H1 (cell line): Measurements from ENCODE around the gene MYLK. TPM values are rescaled to one million over a fixed set of nuclear protein-coding genes. Genes with fewer than 3 reads are reported as not detected.

Experiments used
- CTCF ChIA-PET: fragments of 300-600 bp; sonication (Branson Sonifier 250); formaldehyde crosslinking; loops from one replicate; lab custom pipeline; 2021; ENCODE audit not compliant: partially characterized antibody; lab: Charles Lee
- POLR2A ChIA-PET: fragments of 300-600 bp; sonication (Branson Sonifier 250); formaldehyde crosslinking; loops from one replicate; lab custom pipeline; 2021; ENCODE audit warnings: inconsistent platforms; ENCODE audit not compliant: partially characterized antibody; lab: Charles Lee
- DNase-seq, 2 experiments: peaks; one replicate each; pipeline versions ENCODE4 v3.0.0 to v3.0.0-alpha.2; 2010 to 2022; ENCODE audit warnings: low spot score in 2 of 2, low read depth in 1 of 2, mixed read lengths in 1 of 2
- FAIRE-seq: peaks from 2 replicates; lab custom pipeline; 2011; peaks lifted over from hg19 to GRCh38; lab: Jason Lieb, UNC
- H2AFZ ChIP-seq: 2 replicates; pipeline ENCODE4 v1.8.1; 2012; ENCODE audit warnings: low read length, inconsistent platforms
- H2AK5ac ChIP-seq: 2 replicates; pipeline ENCODE4 v1.6.1; 2013; ENCODE audit warnings: low read depth, low read length
- H2BK120ac ChIP-seq: replicated peaks from 2 replicates; pipeline ENCODE3; 2013; ENCODE audit warnings: low read depth, low read length, inconsistent platforms
- H2BK12ac ChIP-seq: 2 replicates; pipeline ENCODE4 v1.6.1; 2013; ENCODE audit warnings: low read depth, low read length
- H2BK15ac ChIP-seq: 2 replicates; pipeline ENCODE4 v1.6.1; 2013; ENCODE audit warnings: low read length
- H2BK20ac ChIP-seq: 2 replicates; pipeline ENCODE4 v1.6.1; 2013; ENCODE audit warnings: low read length
- H2BK5ac ChIP-seq: 2 replicates; pipeline ENCODE4 v1.6.1; 2013; ENCODE audit warnings: low read depth, low read length
- H3K14ac ChIP-seq: 2 replicates; pipeline ENCODE4 v1.6.1; 2013; ENCODE audit warnings: inconsistent platforms; ENCODE audit not compliant: insufficient read length
- H3K18ac ChIP-seq: 2 replicates; pipeline ENCODE4 v1.6.1; 2013; ENCODE audit warnings: low read length; ENCODE audit errors: extremely low read depth
- H3K23ac ChIP-seq: 2 replicates; pipeline ENCODE4 v1.6.1; 2013; ENCODE audit warnings: inconsistent platforms; ENCODE audit not compliant: insufficient read length
- H3K23me2 ChIP-seq: 2 replicates; pipeline ENCODE4 v1.6.1; 2013; ENCODE audit warnings: low read depth, low read length
- H3K27ac ChIP-seq: 2 replicates; pipeline ENCODE4 v1.6.1; 2011; ENCODE audit warnings: low read depth, low read length, inconsistent platforms
- H3K27me3 ChIP-seq, 4 experiments: replicated peaks in 1 of 4; 1 replicate in 1 of 4; 2 replicates in 3 of 4; pipeline versions ENCODE4 v1.6.1 to v1.8.1; 2011 to 2013; ENCODE audit warnings: low read length in 3 of 4, mild to moderate bottlenecking in 3 of 4, inconsistent platforms in 2 of 4, mixed read lengths in 2 of 4, moderate library complexity in 1 of 4; ENCODE audit not compliant: control insufficient read depth in 3 of 4, insufficient read depth in 3 of 4; ENCODE audit errors: extremely low read depth in 1 of 4
- H3K36me3 ChIP-seq, 4 experiments: 2 replicates each; pipeline versions ENCODE4 v1.6.1 to v1.8.1; 2011 to 2013; ENCODE audit warnings: mild to moderate bottlenecking in 4 of 4, low read length in 3 of 4, moderate library complexity in 2 of 4, control low read depth in 1 of 4, inconsistent platforms in 1 of 4; ENCODE audit not compliant: insufficient read depth in 4 of 4, control insufficient read depth in 2 of 4
- H3K4ac ChIP-seq: replicated peaks from 2 replicates; pipeline ENCODE3; 2013; ENCODE audit warnings: low read length, low read depth, mixed read lengths, inconsistent platforms; ENCODE audit not compliant: insufficient read length
- H3K4me1 ChIP-seq, 4 experiments: replicated peaks in 1 of 4; 1 replicate in 1 of 4; 2 replicates in 3 of 4; pipeline versions ENCODE4 v1.6.1 to v1.8.1; 2011 to 2013; ENCODE audit warnings: low read length in 3 of 4, inconsistent platforms in 2 of 4, mixed read lengths in 1 of 4; ENCODE audit not compliant: insufficient read depth in 4 of 4, control insufficient read depth in 3 of 4
- H3K4me2 ChIP-seq, 2 experiments: 2 replicates each; pipeline versions ENCODE4 v1.6.1 to v1.8.1; 2011 to 2013; ENCODE audit warnings: low read depth in 2 of 2, low read length in 2 of 2, control low read depth in 1 of 2, inconsistent platforms in 1 of 2, mild to moderate bottlenecking in 1 of 2; ENCODE audit not compliant: insufficient read depth in 1 of 2
- H3K4me3 ChIP-seq, 4 experiments: fragments of 200-600, 300-600 bp in 1 of 4; sonication (generic), shearing (Covaris generic), sonication (Bioruptor Twin) in 1 of 4; 2 replicates each; pipeline versions ENCODE4 v1.5.1 to v1.8.1; 2011 to 2016; ENCODE audit warnings: low read length in 4 of 4, low read depth in 3 of 4, control low read depth in 2 of 4, inconsistent platforms in 2 of 4, mild to moderate bottlenecking in 2 of 4, mixed read lengths in 1 of 4, moderate library complexity in 1 of 4; ENCODE audit not compliant: insufficient read depth in 2 of 4; ENCODE audit errors: extremely low read depth in 1 of 4
- H3K56ac ChIP-seq: replicated peaks from 2 replicates; pipeline ENCODE3; 2013; ENCODE audit warnings: low read depth, mild to moderate bottlenecking, mixed read lengths, low read length, inconsistent platforms; ENCODE audit not compliant: insufficient read length
- H3K79me1 ChIP-seq: 2 replicates; pipeline ENCODE4 v1.6.1; 2013; ENCODE audit warnings: low read depth, low read length, control low read depth
- H3K79me2 ChIP-seq, 2 experiments: 2 replicates each; pipeline versions ENCODE4 v1.6.1 to v1.8.1; 2012 to 2013; ENCODE audit warnings: low read length in 2 of 2, mild to moderate bottlenecking in 2 of 2, inconsistent platforms in 1 of 2; ENCODE audit not compliant: insufficient read depth in 2 of 2, control insufficient read depth in 1 of 2
- H3K9ac ChIP-seq, 4 experiments: replicated peaks in 1 of 4; 1 replicate in 1 of 4; 2 replicates in 3 of 4; pipeline versions ENCODE4 v1.6.1 to v1.8.1; 2011 to 2013; ENCODE audit warnings: low read depth in 3 of 4, low read length in 3 of 4, control low read depth in 2 of 4, mild to moderate bottlenecking in 2 of 4, moderate library complexity in 2 of 4, inconsistent platforms in 1 of 4; ENCODE audit errors: extremely low read depth in 1 of 4
- H3K9me3 ChIP-seq, 2 experiments: 2 replicates each; pipeline versions ENCODE4 v1.6.1 to v1.8.1; 2012 to 2013; ENCODE audit warnings: mild to moderate bottlenecking in 2 of 2, moderate library complexity in 2 of 2, control low read depth in 1 of 2, inconsistent platforms in 1 of 2, low read depth in 1 of 2, low read length in 1 of 2, mixed read lengths in 1 of 2; ENCODE audit not compliant: insufficient read depth in 2 of 2
- H4K20me1 ChIP-seq, 2 experiments: replicated peaks in 1 of 2; 2 replicates each; pipeline versions ENCODE3 to v1.8.1; 2011 to 2013; ENCODE audit warnings: inconsistent platforms in 2 of 2, low read length in 2 of 2, mild to moderate bottlenecking in 1 of 2; ENCODE audit not compliant: insufficient read depth in 2 of 2, control insufficient read depth in 1 of 2
- H4K5ac ChIP-seq: 2 replicates; pipeline ENCODE4 v1.6.1; 2013; ENCODE audit warnings: low read length, low read depth, mixed read lengths, inconsistent platforms; ENCODE audit not compliant: insufficient read length
- H4K8ac ChIP-seq: 2 replicates; pipeline ENCODE4 v1.8.0; 2013; ENCODE audit warnings: mild to moderate bottlenecking, moderate library complexity, low read length, inconsistent platforms; ENCODE audit not compliant: insufficient read depth; ENCODE audit errors: extremely low read depth
- H4K91ac ChIP-seq: replicated peaks from 2 replicates; pipeline ENCODE3; 2013; ENCODE audit warnings: low read length, mixed read lengths, inconsistent platforms; ENCODE audit not compliant: insufficient read length
- ASH2L ChIP-seq: fragments of 200-600, 300-600 bp; sonication (generic); IDR thresholded peaks from one replicate; pipeline ENCODE4 v1.7.1; 2017; ENCODE audit warnings: low read length
- BRCA1 ChIP-seq: IDR thresholded peaks from 2 replicates; pipeline ENCODE4 v1.6.1; 2012; ENCODE audit warnings: low read depth, low read length, improper control_type of control experiment
- CTCF ChIP-seq, 3 experiments: IDR thresholded peaks; 1 replicate in 2 of 3; 2 replicates in 1 of 3; pipeline versions ENCODE4 v1.5.1 to v1.6.1; 2011; ENCODE audit warnings: low read length in 3 of 3, mild to moderate bottlenecking in 3 of 3, inconsistent platforms in 2 of 3, low read depth in 1 of 3, moderate library complexity in 1 of 3; ENCODE audit not compliant: insufficient read depth in 1 of 3; ENCODE audit errors: control extremely low read depth in 1 of 3
- KDM4A ChIP-seq: IDR thresholded peaks from one replicate; pipeline ENCODE4 v1.7.1; 2012; ENCODE audit warnings: low read depth, mild to moderate bottlenecking, moderate library complexity, low read length, inconsistent platforms; ENCODE audit not compliant: severe bottlenecking
- NRF1 ChIP-seq: IDR thresholded peaks from 2 replicates; pipeline ENCODE4 v1.6.1; 2011; ENCODE audit warnings: mild to moderate bottlenecking, low read depth, low read length, improper control_type of control experiment
- RNF2 ChIP-seq: fragments of 200-900, 300-1000 bp; sonication (generic); IDR thresholded peaks from 2 replicates; pipeline ENCODE4 v1.7.1; 2016; ENCODE audit warnings: borderline replicate concordance, low read depth, mild to moderate bottlenecking, antibody characterized with exemption, low read length; ENCODE audit not compliant: poor library complexity, severe bottlenecking; ENCODE audit errors: missing control alignments
- TAF7 ChIP-seq: optimal IDR thresholded peaks from 2 replicates; pipeline ENCODE3; 2011; ENCODE audit warnings: low read depth, mild to moderate bottlenecking, inconsistent platforms, low read length, moderate library complexity, borderline replicate concordance
- WGBS, 2 experiments: shearing (Covaris generic) in 1 of 2; methylation state at CpG; one replicate each; pipeline versions ENCODE4 v1.1.6 to v1.1.7; 2013 to 2015; ENCODE audit warnings: low lambda C conversion rate in 2 of 2, mixed read lengths in 2 of 2, inconsistent platforms in 1 of 2, low coverage in 1 of 2, missing lambda C conversion rate in 1 of 2; ENCODE audit not compliant: insufficient replicate concordance in 2 of 2, insufficient coverage in 1 of 2, insufficient read length in 1 of 2; ENCODE audit errors: extremely low coverage in 1 of 2, missing lambda C conversion rate in 1 of 2; 5-methylcytosine and 5-hydroxymethylcytosine counted together
- polyA plus RNA-seq, 7 experiments: library from polyadenylated mRNA; depleted of rRNA in 3 of 7; stranded (reverse) in 5 of 7; unstranded in 2 of 7; fragments of >200 nt in 5 of 7; fragments of 200-250 nt in 2 of 7; gene quantifications; 1 replicate in 5 of 7; 2 replicates in 1 of 7; 4 replicates in 1 of 7; pipeline versions ENCODE4 v1.2.1 to v1.2.3, GENCODE V29; 2011 to 2013; ENCODE audit warnings: missing spikeins in 2 of 7, mixed read lengths in 2 of 7
- total RNA-seq: library from RNA; stranded (reverse); fragmentation: NEBNext Ultra II Directional; extraction: Animal tissue kit (Norgen Biotek cat#: 25700); gene quantifications from 2 replicates; pipeline ENCODE4 v1.2.1, GENCODE V29; 2021

The MYLK gene
- total and polyA plus RNA-seq, 2 of the 8 experiments (the other 6 are each of a cell fraction or from before 2014, with no cell fraction given), result 11.6 to 21.3 TPM

DNA sequence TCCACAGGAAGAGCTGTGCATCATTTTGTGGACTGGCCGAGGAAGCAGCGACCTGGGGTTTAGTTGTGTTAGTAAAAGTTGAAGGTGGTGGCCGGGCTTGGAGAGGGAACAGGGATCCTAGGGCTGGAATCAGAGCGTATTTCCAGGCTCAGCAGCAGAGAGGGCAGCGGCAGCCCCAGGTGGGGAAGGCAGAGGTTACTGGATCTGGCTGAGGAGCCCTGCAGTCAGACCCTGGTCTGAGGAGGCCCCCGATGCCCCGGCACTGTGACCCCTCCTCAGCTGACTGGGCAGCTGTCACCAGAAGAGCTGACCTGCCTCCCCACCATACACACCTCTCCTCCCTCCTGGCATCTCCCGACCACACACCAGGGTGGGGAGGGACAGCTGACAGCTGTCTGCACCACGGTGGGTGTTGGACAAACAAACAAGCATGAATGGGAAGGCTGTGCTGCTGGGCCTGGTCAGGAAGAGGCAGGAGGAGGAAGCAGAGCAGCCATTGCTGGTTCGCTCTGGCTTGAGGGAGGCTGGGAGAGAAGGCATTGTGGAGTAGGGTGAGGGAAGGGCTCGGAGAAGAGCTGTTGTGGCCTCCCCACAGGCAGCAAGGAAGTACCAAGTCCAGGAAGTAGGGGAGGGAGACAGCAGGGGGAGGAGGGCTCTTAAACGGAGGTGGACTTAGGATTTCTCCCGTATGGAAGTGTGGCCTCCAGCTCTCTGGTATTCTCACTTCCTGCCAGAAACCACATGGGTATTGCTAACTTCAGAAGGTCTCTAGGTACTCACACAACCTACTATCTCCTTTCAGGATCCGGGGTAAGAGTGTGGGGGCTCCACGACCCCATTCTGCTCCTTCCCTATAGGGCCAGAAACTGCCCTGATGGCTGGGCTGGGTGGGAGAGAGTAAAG, 249.7 kb downstream of the MYLK start:
- no peak overlapping the region for H3K14ac ChIP-seq
- DNase-seq, result no peak
- H2BK20ac ChIP-seq, result 0 out of 2 replicates have a peak overlapping the region, but pooled peaks have one; percentile 90
- H4K8ac ChIP-seq, result peak overlapping the region; percentile 68; the same call in 1 of the 2 replicates
- peaks cover 3 to 29% (median 16%) of the 10 kb centered on the region in 4 experiments for H3K4me1 ChIP-seq
- H3K4me2 ChIP-seq, result no peak overlapping the region; a peak in 1 of 4 replicates
- 0 out of 2 replicates have a peak overlapping the region, but pooled peaks have one; percentile 61 for H2BK15ac ChIP-seq
- no peak for FAIRE-seq
- no peak overlapping the region for H2BK120ac ChIP-seq
- no peak overlapping the region; a peak in 1 of 7 replicates for H3K9ac ChIP-seq
- no peaks in the 10 kb centered on the region; the same call in 1 of the 2 replicates for H3K79me1 ChIP-seq
- no peaks in the 10 kb centered on the region for H4K20me1 ChIP-seq
- no peak overlapping the region for H4K5ac ChIP-seq
- H3K23ac ChIP-seq, result no peak overlapping the region
- CTCF ChIA-PET, result interaction anchor here (0.8 to 5.1 kb wide), 6 partner anchors 7 to 84 kb away, joined by 3 to 50 read pairs (median 3); no protein-coding TSS in a partner anchor
- H2BK12ac ChIP-seq, result peak overlapping the region; percentile 87; the same call in 1 of the 2 replicates
- H3K23me2 ChIP-seq, result 0 out of 2 replicates have a peak, but pooled peaks cover 2% of the 10 kb centered on the region
- no peak overlapping the region for H2AFZ ChIP-seq
- H2AK5ac ChIP-seq, result 0 out of 2 replicates have a peak overlapping the region, but pooled peaks have one; percentile 75
- peak overlapping the region; percentile 65 for H3K4ac ChIP-seq
- no peak overlapping the region; the same call in 1 of the 2 replicates for H3K18ac ChIP-seq
- H3K56ac ChIP-seq, result no peak overlapping the region
- peak overlapping the region; percentile 60; the same call in 1 of the 2 replicates for H3K27ac ChIP-seq
- WGBS, 2 experiments, result 87% methylated on average over 15 of the region's 15 CpGs; no CpG with 5 or more reads in 1 of the 2 experiments
- no peaks in the 10 kb centered on the region for H3K9me3 ChIP-seq
- POLR2A ChIA-PET, result interaction anchor here (1.0 kb wide), 2 partner anchors 10 to 18 kb away, joined by 3 read pairs; no protein-coding TSS in a partner anchor
- H2BK5ac ChIP-seq, result peak overlapping the region; percentile 56
- H3K27me3 ChIP-seq, result no peaks in the 10 kb centered on the region
- H3K4me3 ChIP-seq, result peak overlapping the region in 1 of 4 experiments; percentile 2; a peak in 1 of 8 replicates
- no peaks in the 10 kb centered on the region for H3K36me3 ChIP-seq
- H4K91ac ChIP-seq, result peak overlapping the region; percentile 6
- H3K79me2 ChIP-seq, result no peaks in the 10 kb centered on the region
- TF ChIP-seq CTCF (IDR thresholded peaks at IDR 0.05; ENCODE audit: control extremely low read depth in 1 of 3, insufficient read depth in 1 of 3, low read depth in 1 of 3, low read length in 3 of 3) (no peak), NRF1 (no peak), BRCA1 (no peak), TAF7 (no peak), RNF2 (no peak), ASH2L (no peak), KDM4A (no peak)
